Measurements from ENCODE around the gene ARHGEF11. TPM values are rescaled to one million over a fixed set of nuclear protein-coding genes. Genes with fewer than 3 reads are reported as not detected.

Gene ARHGEF11
- total and polyA plus RNA-seq, 10 donors = 3.4 to 65.3 (median 42.7) TPM

DNA sequence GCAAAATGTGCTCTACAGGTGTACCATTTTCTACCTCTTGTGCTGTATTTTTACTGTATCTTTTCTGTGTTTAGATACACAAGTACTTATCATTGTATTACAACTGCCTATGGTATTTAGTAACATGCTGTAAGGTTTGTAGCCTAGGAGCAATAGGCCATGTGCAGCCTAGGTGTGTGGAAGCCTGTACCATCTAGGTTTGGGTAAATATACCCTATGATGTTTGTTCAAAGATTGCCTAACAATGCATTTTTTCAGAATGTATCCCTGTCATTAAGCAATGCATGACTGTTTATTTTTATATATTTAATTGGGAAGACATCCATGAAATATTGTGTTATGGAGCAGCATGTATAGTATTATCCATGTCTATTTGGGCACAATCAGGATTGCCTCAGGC, 43.1 kb upstream of the ARHGEF11 start:
- Histone ChIP-seq H3K36me3 (no peaks in the 10 kb centered on the region), H3K4me1 (peaks cover 0 to 10% (median 4%) of the 10 kb centered on the region in 6 donors), H3K4me3 (no peak overlapping the region), H3K27ac (no peak overlapping the region), H3K27me3 (replicated peaks in 1 of 7) (peaks cover 0 to 15% (median 0%) of the 10 kb centered on the region in 7 donors), H3K9me3 (no peaks in the 10 kb centered on the region)
- intact Hi-C loops (cut with DNase I; ENCODE audit: low total_unique reads) = no loop called here
- no peak for DNase-seq
- TF ChIP-seq, protein P1, sequence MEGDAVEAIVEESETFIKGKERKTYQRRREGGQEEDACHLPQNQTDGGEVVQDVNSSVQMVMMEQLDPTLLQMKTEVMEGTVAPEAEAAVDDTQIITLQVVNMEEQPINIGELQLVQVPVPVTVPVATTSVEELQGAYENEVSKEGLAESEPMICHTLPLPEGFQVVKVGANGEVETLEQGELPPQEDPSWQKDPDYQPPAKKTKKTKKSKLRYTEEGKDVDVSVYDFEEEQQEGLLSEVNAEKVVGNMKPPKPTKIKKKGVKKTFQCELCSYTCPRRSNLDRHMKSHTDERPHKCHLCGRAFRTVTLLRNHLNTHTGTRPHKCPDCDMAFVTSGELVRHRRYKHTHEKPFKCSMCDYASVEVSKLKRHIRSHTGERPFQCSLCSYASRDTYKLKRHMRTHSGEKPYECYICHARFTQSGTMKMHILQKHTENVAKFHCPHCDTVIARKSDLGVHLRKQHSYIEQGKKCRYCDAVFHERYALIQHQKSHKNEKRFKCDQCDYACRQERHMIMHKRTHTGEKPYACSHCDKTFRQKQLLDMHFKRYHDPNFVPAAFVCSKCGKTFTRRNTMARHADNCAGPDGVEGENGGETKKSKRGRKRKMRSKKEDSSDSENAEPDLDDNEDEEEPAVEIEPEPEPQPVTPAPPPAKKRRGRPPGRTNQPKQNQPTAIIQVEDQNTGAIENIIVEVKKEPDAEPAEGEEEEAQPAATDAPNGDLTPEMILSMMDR (IDR thresholded peaks at IDR 0.05 in 8 of 11, conservative IDR thresholded peaks at IDR 0.05 in 3 of 11) = no peak
- TF ChIP-seq POLR2AphosphoS5 (IDR thresholded peaks at IDR 0.05) = no peak
- no peak for TF ChIP-seq POLR2A (IDR thresholded peaks at IDR 0.05)

DNA sequence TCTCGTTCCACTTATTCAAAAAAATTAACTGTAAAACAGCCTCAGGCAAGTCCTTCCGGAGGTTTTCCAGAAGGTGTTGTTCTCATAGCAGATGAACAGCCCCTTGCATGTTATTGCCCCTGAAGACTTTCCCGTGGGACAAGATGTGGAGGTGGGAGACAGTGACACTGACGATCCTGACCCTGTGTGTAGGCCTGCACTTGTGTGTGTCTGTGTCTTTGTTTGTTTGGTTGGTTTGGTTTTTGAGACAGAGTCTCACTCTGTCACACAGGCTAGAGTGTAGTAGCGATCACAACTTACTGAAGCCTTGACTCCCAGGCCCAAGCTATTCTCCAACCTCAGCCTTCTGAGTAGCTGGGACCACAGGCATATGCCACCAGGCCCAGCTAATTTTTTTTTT, 41.5 kb upstream of the ARHGEF11 start:
- DNase-seq = no peak
- H3K36me3 ChIP-seq = no peaks in the 10 kb centered on the region
- H3K4me3 ChIP-seq = no peak overlapping the region
- no peaks in the 10 kb centered on the region for H3K9me3 ChIP-seq
- H3K4me1 ChIP-seq = peaks cover 0 to 10% (median 4%) of the 10 kb centered on the region in 6 donors
- WGBS, 5 donors = 91 to 96% (median 95%) methylated on average over 4 to 5 of the region's 5 CpGs
- peaks cover 0 to 15% (median 0%) of the 10 kb centered on the region in 7 donors for H3K27me3 ChIP-seq (replicated peaks in 1 of 7)
- intact Hi-C loops (cut with DNase I; ENCODE audit: low total_unique reads) = no loop called here
- H3K27ac ChIP-seq = no peak overlapping the region
- TF ChIP-seq, protein P1 (IDR thresholded peaks at IDR 0.05 in 8 of 11, conservative IDR thresholded peaks at IDR 0.05 in 3 of 11) = no peak
- TF ChIP-seq POLR2AphosphoS5 (IDR thresholded peaks at IDR 0.05) (no peak), POLR2A (IDR thresholded peaks at IDR 0.05) (no peak)

DNA sequence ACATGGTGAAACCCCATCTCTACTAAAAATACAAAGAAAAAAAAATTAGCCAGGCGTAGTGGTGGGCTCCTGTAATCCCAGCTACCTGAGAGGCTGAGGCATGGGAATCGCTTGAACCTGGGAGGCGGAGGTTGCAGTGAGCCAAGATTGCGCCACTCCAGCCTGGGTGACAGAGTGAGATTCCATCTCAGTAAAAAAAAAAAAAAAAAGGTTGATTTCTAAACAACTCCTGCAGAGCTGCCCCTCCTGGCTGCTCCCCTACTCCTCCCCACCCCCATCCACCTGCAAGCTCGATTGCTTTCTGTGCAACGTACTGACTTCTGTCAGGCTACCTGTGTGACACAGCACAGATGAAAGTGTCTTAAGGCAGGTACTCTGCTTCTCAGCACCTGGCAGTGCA, 40.8 kb upstream of the ARHGEF11 start:
- peaks cover 0 to 15% (median 0%) of the 10 kb centered on the region in 7 donors for H3K27me3 ChIP-seq (replicated peaks in 1 of 7)
- peaks cover 0 to 10% (median 4%) of the 10 kb centered on the region in 6 donors for H3K4me1 ChIP-seq
- DNase-seq = no peak
- 78 to 90% (median 87%) methylated on average over 6 of the region's 6 CpGs for WGBS, 5 donors
- TF ChIP-seq POLR2AphosphoS5 (IDR thresholded peaks at IDR 0.05) = no peak
- TF ChIP-seq POLR2A (IDR thresholded peaks at IDR 0.05) = no peak
- TF ChIP-seq, protein P1 (IDR thresholded peaks at IDR 0.05 in 8 of 11, conservative IDR thresholded peaks at IDR 0.05 in 3 of 11) = no peak
- no peak overlapping the region for H3K4me3 ChIP-seq
- no peaks in the 10 kb centered on the region for H3K9me3 ChIP-seq
- H3K36me3 ChIP-seq = no peaks in the 10 kb centered on the region
- intact Hi-C loops (cut with DNase I; ENCODE audit: low total_unique reads) = no loop called here
- H3K27ac ChIP-seq = no peak overlapping the region

DNA sequence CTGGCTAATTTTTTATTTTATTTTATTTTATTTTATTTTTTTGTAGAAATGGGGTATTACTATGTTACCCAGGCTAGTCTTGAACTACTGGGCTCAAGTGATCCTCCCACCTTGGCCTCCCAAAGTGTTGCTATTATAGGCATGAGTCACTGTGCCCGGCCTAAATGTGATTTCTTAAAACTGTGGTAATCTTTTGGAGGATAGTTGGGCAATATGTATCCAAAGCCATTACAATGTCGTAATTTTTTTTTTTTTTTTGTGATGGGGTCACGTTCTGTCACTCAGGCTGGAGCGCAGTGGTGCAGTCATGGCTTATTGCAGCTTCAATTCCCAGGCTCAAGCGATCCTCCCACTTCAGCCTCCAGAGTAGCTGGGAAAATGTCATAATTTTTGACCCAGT, 39.9 kb upstream of the ARHGEF11 start:
- WGBS, 5 donors = 44 to 92% (median 73%) methylated on average over 5 of the region's 5 CpGs
- H3K4me1 ChIP-seq = peaks cover 0 to 6% (median 2%) of the 10 kb centered on the region in 6 donors
- intact Hi-C loops (cut with DNase I; ENCODE audit: low total_unique reads) = no loop called here
- no peaks in the 10 kb centered on the region for H3K9me3 ChIP-seq
- no peaks in the 10 kb centered on the region for H3K36me3 ChIP-seq
- no peak for DNase-seq
- H3K4me3 ChIP-seq = no peak overlapping the region
- TF ChIP-seq POLR2A (IDR thresholded peaks at IDR 0.05) (no peak), POLR2AphosphoS5 (IDR thresholded peaks at IDR 0.05) (no peak)
- TF ChIP-seq, protein P1 (IDR thresholded peaks at IDR 0.05 in 8 of 11, conservative IDR thresholded peaks at IDR 0.05 in 3 of 11) = no peak
- H3K27ac ChIP-seq = no peak overlapping the region
- H3K27me3 ChIP-seq (replicated peaks in 1 of 7) = peaks cover 0 to 8% (median 0%) of the 10 kb centered on the region in 7 donors

All from spleen (tissue), 11 donors.